NCI-H2171 treated with DMSO at 0.1 percent for 48 hours (cell line): ENCODE results near the gene CSRP2.

Source experiments
- DNase-seq: peaks from one replicate; lab custom pipeline; 2025; lab: John Stamatoyannopoulos, UW

CSRP2 gene

DNA sequence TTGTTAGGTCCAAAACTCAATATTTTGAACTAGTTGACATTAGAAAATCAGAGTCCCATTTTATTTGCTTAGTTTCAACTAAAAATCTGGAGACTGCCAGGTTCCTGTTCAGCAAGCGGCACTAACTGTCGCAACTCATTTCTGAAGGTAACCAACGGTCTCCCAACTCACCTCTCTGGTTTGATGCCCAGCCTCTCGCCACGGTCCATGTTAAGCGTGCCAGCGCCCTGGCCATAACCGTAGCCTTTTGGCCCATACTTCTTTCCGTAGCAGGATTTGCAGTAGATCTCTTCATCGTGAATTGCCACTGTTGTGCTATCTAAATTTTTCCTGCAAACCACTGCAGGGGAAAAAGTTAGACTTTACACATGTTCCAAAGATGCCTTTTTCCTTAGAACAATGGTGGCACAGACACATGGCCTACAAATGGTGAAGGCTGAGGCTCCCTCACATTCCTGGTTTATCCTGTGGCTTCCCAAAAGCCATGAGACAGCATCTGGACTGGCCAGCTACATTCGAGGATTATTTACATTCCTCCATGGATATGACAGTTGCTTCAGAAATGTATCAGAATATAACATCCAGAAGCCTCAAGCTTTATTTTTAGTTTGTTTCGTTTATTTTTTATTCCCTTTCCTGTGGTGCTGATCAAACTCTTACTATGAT lies 15.7 kb downstream of the CSRP2 start:
- DNase-seq, result no peak

DNA sequence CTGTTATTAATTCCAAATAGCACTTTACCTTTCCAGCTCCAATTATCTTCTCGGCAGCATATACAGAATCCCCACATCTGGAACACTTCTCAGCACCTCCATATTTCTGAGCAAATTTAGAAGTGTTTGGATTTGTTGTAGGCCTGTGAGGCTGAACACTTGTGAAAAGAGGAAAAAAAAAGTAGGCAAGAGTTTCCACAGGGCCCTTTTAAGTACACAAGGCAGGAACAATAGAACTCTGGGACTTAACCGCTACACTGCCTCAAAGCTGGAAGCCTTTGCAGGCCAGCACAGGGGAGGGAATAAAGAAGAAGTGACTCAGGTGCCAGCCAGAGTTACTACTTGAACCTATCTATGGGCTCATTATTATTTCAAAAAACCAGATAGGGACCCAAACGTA lies 18.6 kb downstream of the CSRP2 start:
- DNase-seq, result no peak

DNA sequence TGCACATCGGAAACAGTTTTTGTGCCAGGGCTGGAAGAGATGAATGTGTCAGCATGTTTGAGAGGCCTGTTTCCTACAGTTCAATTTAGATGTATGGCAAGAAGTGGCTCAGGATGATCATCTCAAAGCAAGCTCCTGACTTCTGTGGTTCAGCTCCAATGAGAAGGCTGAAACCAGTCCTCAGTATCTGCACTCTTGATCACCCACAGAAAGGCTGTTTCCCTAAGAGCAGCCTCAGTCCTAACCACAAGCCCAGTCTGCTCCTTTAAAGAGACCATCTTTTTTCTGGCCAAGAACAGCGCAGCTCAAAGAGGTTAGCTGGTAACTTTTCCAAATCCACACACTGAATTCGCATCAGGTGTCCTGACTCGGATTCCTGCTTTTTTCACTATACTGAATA lies 19.2 kb downstream of the CSRP2 start:
- no peak for DNase-seq

DNA sequence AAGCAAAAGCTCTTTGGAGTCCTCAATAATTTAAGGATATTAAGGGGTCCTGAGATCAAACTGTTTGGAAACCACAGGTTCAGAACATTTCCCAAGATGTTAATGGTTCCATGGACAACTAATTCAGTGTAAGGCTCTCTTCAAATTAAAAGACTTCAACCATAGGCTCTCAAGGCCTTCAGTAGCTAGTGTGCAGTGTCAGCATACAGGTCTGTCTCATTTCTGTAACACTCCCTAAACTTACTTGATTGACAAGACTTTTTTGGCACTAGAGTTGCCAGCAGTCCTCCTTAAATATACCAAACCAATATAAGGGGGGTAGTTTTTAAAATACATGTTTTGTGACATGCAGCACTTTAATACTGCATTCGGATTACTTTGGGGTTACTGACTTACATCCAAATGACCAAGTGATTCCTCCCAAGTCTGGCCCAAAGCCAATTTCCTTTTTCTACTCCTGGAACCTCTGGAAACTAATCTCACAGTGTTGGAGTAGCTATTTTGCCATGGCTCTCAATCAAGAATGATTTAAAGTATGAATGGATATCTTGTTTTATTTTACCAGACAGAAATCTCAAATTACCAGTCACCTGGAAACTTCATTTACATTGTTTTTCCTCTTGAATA lies 22.7 kb downstream of the CSRP2 start:
- no peak for DNase-seq

DNA sequence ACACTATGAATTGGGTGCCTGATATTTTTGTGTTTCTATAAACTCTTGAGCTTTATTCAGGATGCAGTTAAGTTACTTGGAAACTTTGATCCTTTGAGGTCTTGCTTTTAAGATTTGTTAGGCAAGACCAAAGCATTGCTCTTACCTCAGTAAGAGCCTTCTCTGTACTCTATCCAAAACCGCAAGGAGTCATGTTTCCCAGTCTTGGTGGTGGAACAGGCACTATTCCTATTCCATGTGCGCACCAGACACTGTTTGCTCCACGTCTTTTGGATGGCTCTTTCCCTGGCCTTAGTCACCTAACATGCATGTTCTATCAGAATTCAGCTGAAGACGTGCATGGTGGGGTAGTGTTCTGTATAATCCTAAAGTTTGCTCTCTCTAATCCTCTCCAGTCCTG lies 23.5 kb downstream of the CSRP2 start:
- DNase-seq, result no peak

DNA sequence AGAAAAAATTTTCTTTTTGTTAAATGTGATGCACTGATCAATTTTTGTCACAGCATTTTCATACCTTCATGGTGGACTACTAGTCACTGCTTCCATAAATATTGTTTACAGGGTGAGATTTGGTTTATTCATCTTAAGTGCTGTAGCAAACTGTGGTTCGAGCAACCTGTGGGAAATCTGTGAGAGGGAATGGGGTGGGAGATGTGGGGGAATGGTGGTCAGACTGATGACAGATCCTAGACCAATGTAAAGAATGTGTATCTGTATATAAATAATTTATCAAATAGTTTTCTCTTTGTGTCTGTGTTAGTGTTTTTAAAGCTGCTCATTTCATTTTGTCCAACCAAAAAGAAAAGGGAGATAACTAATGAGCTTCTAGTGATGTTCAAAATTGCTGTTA lies 26.7 kb downstream of the CSRP2 start:
- DNase-seq, result no peak

DNA sequence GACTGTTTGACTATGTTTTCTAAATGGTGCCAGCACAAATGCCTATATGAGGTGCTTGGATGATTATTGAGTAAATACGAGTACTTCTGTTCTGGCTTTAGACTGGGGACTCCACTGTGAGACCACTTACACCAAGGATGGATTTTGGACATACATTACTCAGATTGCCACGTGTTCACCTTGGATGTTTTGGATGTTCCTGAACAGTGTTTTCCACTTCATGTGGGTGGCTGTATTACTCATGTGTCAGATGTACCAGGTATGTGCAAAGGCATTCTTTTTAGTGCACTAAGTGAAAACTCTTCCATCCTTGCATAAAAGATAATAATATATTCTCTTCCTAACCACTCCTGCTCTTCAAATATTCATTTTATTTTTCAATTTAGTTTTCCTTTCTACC lies 30.7 kb downstream of the CSRP2 start:
- no peak for DNase-seq

DNA sequence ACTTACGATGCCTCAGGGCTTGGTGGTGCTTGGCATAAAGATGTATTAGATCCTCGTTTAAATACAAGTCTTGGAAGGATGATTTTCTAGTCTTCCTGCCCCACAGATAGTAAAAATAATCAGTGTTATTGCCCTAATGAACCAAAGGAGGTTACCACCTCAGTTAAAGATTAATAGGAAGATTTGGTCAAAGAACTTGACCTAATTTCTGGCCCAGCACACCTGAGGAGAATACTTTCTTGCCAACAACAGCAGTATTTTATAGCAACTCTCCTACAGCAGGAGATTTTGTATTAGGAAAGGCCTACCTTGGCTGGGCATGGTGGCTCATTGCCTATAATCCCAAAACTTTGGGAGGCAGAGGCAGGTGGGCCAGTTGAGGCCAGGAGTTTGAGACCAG lies 31.6 kb downstream of the CSRP2 start:
- DNase-seq, result no peak

DNA sequence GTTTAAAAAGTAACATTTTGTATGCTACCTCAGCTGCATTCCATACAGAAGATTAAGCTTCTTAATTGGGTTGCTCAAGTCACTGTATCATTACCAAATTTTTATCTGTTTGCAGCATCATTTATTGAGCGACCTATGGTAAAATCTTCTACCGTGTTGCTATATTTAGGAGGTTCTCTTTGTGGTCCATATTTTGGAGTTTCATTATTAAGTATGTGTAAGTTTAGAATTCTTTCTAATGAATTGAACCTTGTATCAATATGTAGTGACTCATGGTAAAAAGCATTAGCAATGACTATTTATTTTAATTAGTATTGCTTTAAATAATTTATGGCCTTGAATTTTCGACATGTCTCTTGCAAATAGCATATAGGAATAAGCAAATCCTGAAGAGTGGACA lies 42.2 kb downstream of the CSRP2 start:
- no peak for DNase-seq

DNA sequence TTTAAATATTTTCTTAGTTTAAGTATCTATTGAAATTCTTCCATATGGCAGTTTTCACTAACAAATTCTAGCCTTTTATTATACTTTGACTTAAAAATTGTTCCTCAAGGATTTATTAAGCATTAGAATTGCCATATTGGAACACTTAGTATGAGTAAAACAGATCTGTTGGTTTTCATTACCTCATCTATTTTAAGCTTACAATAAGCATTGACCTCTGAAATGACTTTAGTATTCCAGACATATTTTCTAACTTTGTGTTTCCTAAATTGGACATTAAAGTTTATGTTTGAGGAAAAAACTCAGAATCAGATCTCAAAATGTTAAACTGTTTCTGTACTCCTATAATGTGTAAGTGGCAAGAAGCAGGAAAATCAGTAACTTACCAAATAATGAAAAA lies 48.4 kb downstream of the CSRP2 start:
- no peak for DNase-seq

DNA sequence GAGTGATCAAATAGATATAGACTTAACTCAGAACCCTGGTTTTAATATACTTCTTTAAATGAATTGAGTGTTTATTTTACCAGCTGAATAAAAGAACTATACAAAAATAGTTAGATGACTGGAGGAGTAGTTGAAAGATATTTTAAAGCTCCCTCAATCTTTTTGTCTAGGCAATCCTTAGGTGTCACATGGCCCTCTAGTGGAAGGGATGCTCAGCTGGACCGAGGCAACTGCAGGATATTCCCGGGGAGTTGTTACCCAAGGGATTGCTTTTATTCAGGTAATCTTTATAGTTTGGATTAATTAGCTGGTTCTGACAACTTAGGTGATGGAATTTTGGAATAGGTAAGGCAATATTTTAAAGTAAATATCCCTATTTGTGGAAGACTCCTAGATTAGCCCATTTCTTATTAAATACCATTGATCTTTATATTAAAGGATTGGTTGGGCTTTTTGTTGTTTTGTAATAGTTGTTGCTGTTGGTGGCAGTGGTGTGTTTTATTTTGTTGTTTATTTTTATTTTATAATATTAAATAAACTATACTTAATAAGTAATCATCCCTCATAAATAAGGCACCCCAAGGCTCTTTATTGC lies 57.8 kb downstream of the CSRP2 start:
- DNase-seq, result peak; percentile 33

DNA sequence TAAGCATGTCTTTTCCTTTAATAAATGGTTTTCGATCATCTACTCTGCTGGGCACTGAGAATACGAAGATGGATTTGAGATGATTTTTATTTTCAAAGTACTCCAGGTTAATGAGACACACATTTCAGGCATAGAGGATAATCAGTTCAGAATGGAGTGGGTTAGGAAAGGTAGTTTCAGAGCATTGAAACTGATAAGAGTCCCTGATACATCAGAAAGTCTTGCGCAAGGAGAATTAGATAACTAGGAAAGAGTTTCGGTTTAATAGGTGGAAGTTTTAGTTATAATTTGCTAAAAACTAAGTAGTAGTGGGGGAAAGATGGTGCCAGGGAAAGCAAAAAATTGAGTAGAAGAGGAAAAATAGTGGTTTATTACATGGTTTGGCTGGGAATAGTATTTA lies 64.8 kb downstream of the CSRP2 start:
- DNase-seq, result no peak

DNA sequence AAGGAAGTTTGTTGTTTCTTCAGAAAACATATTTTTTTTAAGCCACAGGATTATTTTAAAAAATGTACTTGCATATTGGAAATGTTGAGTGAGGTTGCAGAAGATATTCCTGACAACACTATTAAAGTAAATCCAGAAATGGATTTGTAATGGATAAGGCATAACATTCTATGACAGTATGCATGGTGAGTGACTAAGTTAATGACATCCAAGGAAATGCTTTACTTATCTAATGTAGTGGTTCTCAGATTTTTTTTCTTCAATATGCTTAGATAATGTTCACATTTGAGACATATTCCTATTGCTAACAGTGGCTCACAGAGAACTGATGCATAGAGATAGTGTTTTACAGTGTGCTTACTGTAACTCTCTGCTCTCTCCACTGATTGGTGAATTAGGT lies 65.6 kb downstream of the CSRP2 start:
- DNase-seq, result no peak

DNA sequence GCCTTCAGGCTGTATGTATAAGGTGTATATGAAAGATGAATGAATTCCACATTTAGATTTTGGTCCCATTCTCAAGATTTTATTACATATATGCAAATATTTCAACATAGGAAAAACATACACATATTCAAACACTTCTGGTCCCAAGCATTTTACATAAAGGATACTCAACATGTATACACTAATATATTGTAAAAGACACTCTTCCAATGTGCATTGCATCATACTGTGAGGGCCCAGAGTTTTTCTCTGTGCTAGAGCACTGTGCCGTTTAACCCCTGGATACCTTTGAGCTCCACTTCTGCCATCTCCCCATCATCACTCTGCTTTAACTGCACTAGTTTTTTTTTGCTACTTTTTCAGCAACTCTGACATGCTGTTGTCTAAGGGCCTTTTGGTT lies 66.8 kb downstream of the CSRP2 start:
- DNase-seq, result no peak

DNA sequence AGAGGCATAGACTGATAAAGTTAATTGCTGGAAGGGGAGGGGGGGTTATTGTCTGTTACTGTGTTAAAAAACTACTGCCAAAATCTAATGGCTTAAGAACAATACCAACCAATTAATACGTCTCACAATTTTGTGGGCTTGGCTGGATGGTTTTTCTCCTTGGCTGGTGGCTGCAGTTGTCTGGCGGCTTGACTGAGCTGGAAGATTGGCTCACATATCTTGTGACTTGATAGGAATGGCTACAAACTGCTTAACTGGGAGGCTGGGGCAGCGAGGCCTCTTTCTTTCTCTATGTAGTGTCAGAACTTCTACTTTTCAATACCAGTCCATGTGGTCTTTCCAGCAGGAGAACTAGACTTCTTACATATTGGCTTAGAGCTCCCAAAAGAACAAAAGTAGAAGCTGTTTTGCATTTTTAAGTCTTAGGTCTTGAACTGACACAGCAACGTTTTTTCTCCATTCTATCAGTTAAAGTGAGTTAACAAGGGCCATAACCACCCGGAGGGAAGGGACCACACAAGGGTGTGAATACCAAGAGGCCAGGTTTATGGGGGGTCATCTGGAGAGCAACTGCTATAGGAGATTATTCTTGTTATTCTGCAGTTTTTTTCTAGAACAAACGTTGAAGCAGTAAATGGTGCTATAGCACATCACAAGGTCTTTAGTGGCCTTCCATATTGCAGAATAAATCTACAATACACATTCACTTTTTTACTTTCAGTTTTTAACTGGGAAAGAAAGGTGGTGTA lies 68.0 kb downstream of the CSRP2 start:
- DNase-seq, result no peak
